OCI-LY7 (cell line): ENCODE measurements around the gene CMKLR1.

Experiments
- CTCF ChIP-seq: fragments of 200-600 bp; sonication (generic); conservative IDR thresholded peaks from 2 replicates; pipeline ENCODE4 v1.5.1; 2014; ENCODE audit warnings: mild to moderate bottlenecking, antibody characterized with exemption, low read length, moderate library complexity, mixed read lengths
- EZH2phosphoT487 ChIP-seq: fragments of 200-600 bp; sonication (generic); IDR thresholded peaks from 2 replicates; pipeline ENCODE4 v1.6.1; 2018; ENCODE audit warnings: low read depth, borderline replicate concordance, mild to moderate bottlenecking, mixed run types, antibody characterized with exemption, low read length, moderate library complexity, mixed read lengths

- TF ChIP-seq CTCF = no peak
- TF ChIP-seq EZH2phosphoT487 = no peak
These were observed 97.0 kb downstream of the CMKLR1 start for GRCh38 chr12:108241986-108242703.
